BE2C (cell line): Measurements from ENCODE around the gene BOK.

ENCODE experiments used
- DNase-seq: peaks from one replicate; pipeline ENCODE4 v3.0.0-alpha.2; 2020
- H3K27me3 ChIP-seq: fragments of 250-450 bp; sonication (Bioruptor Pico); 2 replicates; pipeline ENCODE4 v1.5.1; 2020; ENCODE audit warnings: mild to moderate bottlenecking
- H3K36me3 ChIP-seq: fragments of 250-450 bp; sonication (Bioruptor Pico); 2 replicates; pipeline ENCODE4 v1.5.1; 2020; ENCODE audit warnings: mild to moderate bottlenecking
- H3K4me1 ChIP-seq: fragments of 250-450 bp; sonication (Bioruptor Pico); 2 replicates; pipeline ENCODE4 v1.5.1; 2020
- H3K4me3 ChIP-seq: 2 replicates; pipeline ENCODE4 v1.5.1; 2011; ENCODE audit warnings: low read depth, low read length
- H3K9me3 ChIP-seq: fragments of 250-450 bp; sonication (Bioruptor Pico); 2 replicates; pipeline ENCODE4 v1.5.1; 2020
- CTCF ChIP-seq: IDR thresholded peaks from 2 replicates; pipeline ENCODE4 v1.5.1; 2012; ENCODE audit warnings: mild to moderate bottlenecking, low read depth, low read length

Gene BOK

GRCh38 chr2:241541564-241542277 lies 16.8 kb upstream of the BOK start:
- TF ChIP-seq CTCF: no peak
- Histone ChIP-seq H3K36me3 (no peaks in the 10 kb centered on the region), H3K4me1 (peaks cover 5% of the 10 kb centered on the region; the same call in 1 of the 2 replicates), H3K4me3 (no peak overlapping the region), H3K27me3 (peaks cover 18% of the 10 kb centered on the region), H3K9me3 (peaks cover 2% of the 10 kb centered on the region; the same call in 1 of the 2 replicates)
- no peak for DNase-seq

GRCh38 chr2:241542278-241542605 lies 16.3 kb upstream of the BOK start:
- DNase-seq: no peak
- Histone ChIP-seq H3K36me3 (no peaks in the 10 kb centered on the region), H3K27me3 (peaks cover 18% of the 10 kb centered on the region), H3K9me3 (peaks cover 2% of the 10 kb centered on the region; the same call in 1 of the 2 replicates), H3K4me3 (no peak overlapping the region), H3K4me1 (peaks cover 5% of the 10 kb centered on the region; the same call in 1 of the 2 replicates)
- TF ChIP-seq CTCF: no peak

- Histone ChIP-seq H3K36me3 (no peaks in the 10 kb centered on the region), H3K27me3 (peaks cover 18% of the 10 kb centered on the region), H3K4me3 (no peak overlapping the region), H3K4me1 (peaks cover 5% of the 10 kb centered on the region; the same call in 1 of the 2 replicates), H3K9me3 (peaks cover 2% of the 10 kb centered on the region; the same call in 1 of the 2 replicates)
- no peak for TF ChIP-seq CTCF
- DNase-seq: no peak
Observed at GRCh38 chr2:241545106-241545505, 13.4 kb upstream of the BOK start.

- no peak overlapping the region for H3K4me3 ChIP-seq
- peaks cover 18% of the 10 kb centered on the region for H3K27me3 ChIP-seq
- no peaks in the 10 kb centered on the region for H3K36me3 ChIP-seq
- DNase-seq: no peak
- no peak for TF ChIP-seq CTCF
- peaks cover 5% of the 10 kb centered on the region; the same call in 1 of the 2 replicates for H3K4me1 ChIP-seq
- peaks cover 2% of the 10 kb centered on the region; the same call in 1 of the 2 replicates for H3K9me3 ChIP-seq
Observed at GRCh38 chr2:241545523-241546473, 12.7 kb upstream of the BOK start.

- DNase-seq: no peak
- no peak for TF ChIP-seq CTCF
- H3K27me3 ChIP-seq: peaks cover 10% of the 10 kb centered on the region
- no peaks in the 10 kb centered on the region for H3K9me3 ChIP-seq
- H3K36me3 ChIP-seq: no peaks in the 10 kb centered on the region
- no peaks in the 10 kb centered on the region for H3K4me1 ChIP-seq
- H3K4me3 ChIP-seq: no peak overlapping the region
Observed at GRCh38 chr2:241546771-241547498, 11.6 kb upstream of the BOK start.
